ENCODE results near the gene OR14J1.

The OR14J1 gene

GRCh38 chr6:29301316-29301715 lies at the start of gene OR14J1:
Gene OR14J1, plus strand, starts transcription at chr6:29301701. Its CDS starts 4,989 bp downstream, at chr6:29306690.
- ATAC-seq = no peak
- TF ChIP-seq CREB5 (CRISPR knock-in tag; IDR thresholded peaks at IDR 0.05; ENCODE audit: low read depth) (no peak), ZNF70 (CRISPR knock-in tag; IDR thresholded peaks at IDR 0.05) (no peak), GLIS3 (CRISPR knock-in tag; IDR thresholded peaks at IDR 0.05) (no peak), ESRRG (CRISPR knock-in tag; IDR thresholded peaks at IDR 0.05) (no peak), TOX (CRISPR knock-in tag; IDR thresholded peaks at IDR 0.05; ENCODE audit: borderline replicate concordance) (no peak), OSR1 (CRISPR knock-in tag; IDR thresholded peaks at IDR 0.05) (no peak), ARNTL (CRISPR knock-in tag; IDR thresholded peaks at IDR 0.05; ENCODE audit: borderline replicate concordance, low read depth) (no peak), PPARA (CRISPR knock-in tag; IDR thresholded peaks at IDR 0.05; ENCODE audit: borderline replicate concordance) (no peak), ZFP30 (CRISPR knock-in tag; IDR thresholded peaks at IDR 0.05) (no peak), TSHZ2 (CRISPR knock-in tag; IDR thresholded peaks at IDR 0.05) (no peak), ISL1 (CRISPR knock-in tag; IDR thresholded peaks at IDR 0.05) (no peak)

- TF ChIP-seq OSR1 (CRISPR knock-in tag; IDR thresholded peaks at IDR 0.05) = no peak
- TF ChIP-seq ARNTL (CRISPR knock-in tag; IDR thresholded peaks at IDR 0.05; ENCODE audit: borderline replicate concordance, low read depth) = no peak
- no peak for TF ChIP-seq ESRRG (CRISPR knock-in tag; IDR thresholded peaks at IDR 0.05)
- no peak for TF ChIP-seq TCF4 (CRISPR knock-in tag; IDR thresholded peaks at IDR 0.05; ENCODE audit: borderline replicate concordance)
- TF ChIP-seq TOX (CRISPR knock-in tag; IDR thresholded peaks at IDR 0.05; ENCODE audit: borderline replicate concordance) = no peak
- no peak for ATAC-seq
These were observed 49.8 kb upstream of the OR14J1 start for GRCh38 chr6:29251736-29252135.

- no peak for ATAC-seq
- no peak for TF ChIP-seq BACH2 (CRISPR knock-in tag; IDR thresholded peaks at IDR 0.05; ENCODE audit: borderline replicate concordance)
- TF ChIP-seq ARNTL (CRISPR knock-in tag; IDR thresholded peaks at IDR 0.05; ENCODE audit: borderline replicate concordance, low read depth) = no peak
These were observed 46.0 kb upstream of the OR14J1 start for GRCh38 chr6:29255530-29255929.

- ATAC-seq = no peak
- TF ChIP-seq TOX (CRISPR knock-in tag; IDR thresholded peaks at IDR 0.05; ENCODE audit: borderline replicate concordance) (no peak), GLIS3 (CRISPR knock-in tag; IDR thresholded peaks at IDR 0.05) (no peak), POU6F1 (CRISPR knock-in tag; IDR thresholded peaks at IDR 0.05; ENCODE audit: borderline replicate concordance, low read depth) (no peak), ZC3H10 (CRISPR knock-in tag; IDR thresholded peaks at IDR 0.05) (no peak), SNAI2 (CRISPR knock-in tag; IDR thresholded peaks at IDR 0.05) (no peak), OSR1 (CRISPR knock-in tag; IDR thresholded peaks at IDR 0.05) (no peak), ISL1 (CRISPR knock-in tag; IDR thresholded peaks at IDR 0.05) (no peak), CREB5 (CRISPR knock-in tag; IDR thresholded peaks at IDR 0.05; ENCODE audit: low read depth) (no peak), ZFP30 (CRISPR knock-in tag; IDR thresholded peaks at IDR 0.05) (no peak), ZNF565 (CRISPR knock-in tag; conservative IDR thresholded peaks at IDR 0.05; ENCODE audit: low read depth) (no peak), ESRRG (CRISPR knock-in tag; IDR thresholded peaks at IDR 0.05) (no peak), BACH2 (CRISPR knock-in tag; IDR thresholded peaks at IDR 0.05; ENCODE audit: borderline replicate concordance) (no peak), CSDC2 (CRISPR knock-in tag; IDR thresholded peaks at IDR 0.05) (no peak), ARNTL (CRISPR knock-in tag; IDR thresholded peaks at IDR 0.05; ENCODE audit: borderline replicate concordance, low read depth) (no peak), ZFP3 (CRISPR knock-in tag; IDR thresholded peaks at IDR 0.05) (no peak), ZNF8 (CRISPR knock-in tag; IDR thresholded peaks at IDR 0.05) (no peak), TSHZ2 (CRISPR knock-in tag; IDR thresholded peaks at IDR 0.05) (no peak), ZNF70 (CRISPR knock-in tag; IDR thresholded peaks at IDR 0.05) (no peak), RARB (CRISPR knock-in tag; IDR thresholded peaks at IDR 0.05) (no peak), PATZ1 (CRISPR knock-in tag; IDR thresholded peaks at IDR 0.05; ENCODE audit: borderline replicate concordance) (no peak)
These were observed 41.8 kb upstream of the OR14J1 start for GRCh38 chr6:29259721-29260120.

Data from SK-N-SH treated with all-trans-retinoic acid at 6 μM for 48 hours (cell line).